ENCODE results near the gene WWOX.

- TF ChIP-seq POLR2A (IDR thresholded peaks at IDR 0.05) (no peak), CTCF (IDR thresholded peaks at IDR 0.05) (no peak), EP300 (IDR thresholded peaks at IDR 0.05) (no peak)
Observed at GRCh38 chr16:78976212-78976611, 876.8 kb downstream of the WWOX start.
